GM19397 (cell line): Measurements from ENCODE around the gene NCBP1.
A peak's percentile ranks its signal among the peaks of the same experiment; 100 is the strongest.

Source experiments
- ATAC-seq: cut with Tn5 transposase; IDR thresholded peaks from one replicate; pipeline ENCODE4 v1.9.1; 2021; ENCODE audit warnings: mild to moderate bottlenecking, moderate library complexity; ENCODE audit not compliant: unreplicated experiment

NCBP1 gene

DNA sequence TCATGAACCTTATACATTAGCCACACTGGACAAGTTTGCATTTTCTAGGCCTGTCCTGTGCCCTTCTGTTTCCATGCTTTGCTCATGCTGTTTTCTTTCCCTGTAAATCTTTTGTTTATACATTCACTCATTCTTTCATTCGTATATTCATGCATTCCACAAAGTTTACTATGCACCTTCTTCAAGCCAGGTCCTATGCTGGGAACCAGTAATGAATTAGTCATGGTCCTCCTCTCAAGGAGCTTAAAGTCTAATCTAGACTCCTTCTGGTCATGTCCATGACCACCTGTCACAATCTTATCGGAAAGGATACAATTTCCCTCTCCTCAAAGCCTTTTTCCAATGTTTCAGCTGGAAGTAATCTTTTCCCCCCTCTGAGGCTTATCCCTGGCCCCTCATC, 72.6 kb downstream of the NCBP1 start:
- no peak for ATAC-seq

DNA sequence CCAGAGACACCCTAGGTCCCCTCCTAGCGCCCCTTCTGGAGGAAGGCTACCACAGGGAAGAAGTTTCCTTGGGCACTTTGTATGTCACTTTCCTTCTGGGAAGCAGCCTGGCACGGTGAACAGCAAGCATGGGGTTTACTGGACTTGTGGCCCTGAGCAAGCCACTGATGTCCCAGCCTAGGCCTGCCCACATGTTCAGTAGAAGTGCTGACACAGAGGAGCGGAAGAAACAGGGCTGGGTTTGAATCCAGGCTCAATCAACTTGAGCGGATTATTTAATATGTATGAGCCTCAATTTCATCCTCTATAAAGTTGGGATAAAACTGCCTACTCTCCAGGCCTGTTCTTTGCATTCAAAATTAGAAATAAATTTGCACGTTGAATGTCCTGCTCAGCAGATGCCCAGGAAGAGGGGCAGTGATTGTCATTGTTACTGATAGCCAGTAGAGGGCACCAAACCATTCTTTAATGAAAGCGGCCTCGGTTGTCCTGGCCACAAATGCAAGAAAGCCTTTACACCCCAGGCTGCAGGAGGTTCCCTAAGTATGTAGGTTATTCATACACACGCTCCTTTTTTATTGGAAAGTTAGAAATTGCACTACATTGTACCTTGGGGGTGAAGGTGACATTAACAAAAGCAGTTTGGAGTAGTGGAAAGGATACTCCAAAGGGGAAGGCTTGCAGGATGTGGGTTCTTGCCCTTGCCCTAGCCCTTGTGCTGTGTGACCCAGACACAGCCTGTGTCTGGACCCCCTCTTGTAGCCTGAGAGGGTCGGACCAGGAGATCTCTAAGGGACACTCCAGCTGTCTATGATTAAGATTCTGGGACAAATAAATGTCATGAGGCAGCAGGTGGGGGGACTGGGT, 77.0 kb downstream of the NCBP1 start:
- ATAC-seq: peak; percentile 81

DNA sequence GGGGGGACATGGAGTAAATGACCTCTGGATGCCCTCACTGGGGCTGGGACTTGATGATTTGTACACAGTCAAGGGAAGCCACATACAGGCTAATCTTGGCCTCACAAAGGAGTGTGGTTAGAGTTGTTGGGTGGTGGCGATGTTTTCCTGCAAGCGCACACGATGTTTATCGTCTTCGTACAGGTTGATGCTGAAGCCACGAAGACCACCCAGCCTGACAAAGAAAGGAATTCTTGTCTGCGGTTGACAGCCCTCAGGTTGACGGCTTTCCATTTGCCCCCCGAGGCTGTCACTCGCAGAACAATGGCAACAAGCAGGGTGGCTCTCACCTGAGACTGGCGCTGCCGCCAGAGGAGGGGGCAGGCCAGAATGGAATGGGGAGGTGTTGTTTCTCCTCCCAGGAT, 77.6 kb downstream of the NCBP1 start:
- ATAC-seq: no peak

DNA sequence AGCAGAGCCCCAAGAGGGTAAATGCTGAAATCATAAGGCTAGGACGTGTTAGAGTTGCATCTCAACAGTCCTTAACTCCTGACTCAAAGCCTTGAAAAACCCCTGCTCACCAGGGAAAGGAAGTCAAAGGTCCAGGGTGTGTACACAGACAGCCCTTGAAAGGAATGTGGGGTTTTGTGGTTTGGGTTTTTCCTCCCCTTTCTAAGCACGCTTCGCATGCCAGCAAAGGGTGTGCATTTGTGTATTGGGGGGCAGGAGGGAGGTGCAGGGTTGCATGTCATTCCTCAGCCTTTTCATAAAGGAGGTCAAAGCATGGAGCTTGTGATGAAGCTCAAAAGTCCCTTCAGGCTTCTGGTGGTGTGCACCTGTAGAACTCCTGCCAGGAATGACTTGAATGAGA, 80.8 kb downstream of the NCBP1 start:
- no peak for ATAC-seq

DNA sequence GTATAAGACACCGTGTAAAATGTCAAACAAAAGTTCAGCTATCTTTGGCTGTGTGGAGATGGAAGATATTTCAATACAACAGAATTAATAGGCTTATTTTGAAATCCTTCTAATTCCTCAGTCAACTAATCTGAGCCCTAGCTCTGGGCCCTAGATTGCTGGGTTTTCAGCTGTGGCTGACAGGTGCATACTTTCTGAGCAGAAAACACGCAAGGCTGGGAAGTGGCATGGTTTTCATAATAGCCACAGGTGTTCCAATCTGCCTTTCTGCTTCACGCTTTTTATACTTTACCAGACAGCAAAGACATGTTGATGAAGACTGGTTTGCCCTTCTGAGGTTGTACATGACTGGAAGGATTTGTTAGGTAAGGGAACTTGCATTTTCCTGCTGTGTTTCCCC, 84.2 kb downstream of the NCBP1 start:
- ATAC-seq: no peak

DNA sequence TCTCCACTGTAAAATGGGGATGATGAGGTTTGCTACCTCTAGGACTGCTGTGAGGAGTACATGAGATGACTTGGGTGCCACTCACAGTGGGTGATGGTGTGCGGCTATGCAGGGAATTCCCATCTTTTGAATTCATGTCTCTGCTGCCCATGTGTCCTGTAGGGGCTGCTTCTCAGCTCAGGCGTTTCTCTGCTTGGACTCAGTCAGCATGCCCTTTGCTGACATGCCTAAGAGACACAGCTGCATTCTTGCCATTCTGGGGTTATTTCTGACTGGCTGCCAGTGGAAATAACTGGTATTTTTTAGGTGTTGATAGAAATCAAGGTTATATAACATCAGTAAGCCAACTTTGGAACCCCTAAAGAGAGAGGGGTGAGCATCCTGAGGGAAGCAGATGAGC, 87.8 kb downstream of the NCBP1 start:
- no peak for ATAC-seq

DNA sequence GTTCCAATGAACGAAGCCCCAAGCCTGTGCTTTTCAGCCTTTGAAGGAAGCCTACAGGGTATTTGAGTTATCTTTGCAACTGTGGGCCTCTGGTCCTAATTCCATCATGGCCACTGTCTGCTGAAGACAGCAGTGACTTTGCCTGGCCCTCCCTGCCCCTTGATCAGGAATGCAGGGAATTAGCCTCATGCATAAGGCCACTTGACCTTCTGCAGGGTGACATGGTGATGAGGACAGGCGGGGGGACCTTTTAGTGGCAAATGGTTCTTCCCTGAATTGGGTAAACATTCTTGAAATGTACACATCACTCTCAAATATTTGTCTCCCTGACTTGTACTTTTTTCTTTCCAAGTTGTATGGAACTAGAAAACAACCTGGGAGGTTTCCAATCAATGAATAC, 88.7 kb downstream of the NCBP1 start:
- no peak for ATAC-seq
